MM.1S (cell line): ENCODE results near the gene PIK3CD.

Experiments
- DNase-seq: peaks from one replicate; pipeline ENCODE4 v3.0.0-alpha.2; 2015
- H2AFZ ChIP-seq: fragments of 300-600 bp; sonication (generic); 2 replicates; pipeline ENCODE4 v1.6.0; 2016; ENCODE audit warnings: antibody characterized with exemption, low read length
- H3F3A ChIP-seq: fragments of 300-600 bp; sonication (generic); 2 replicates; pipeline ENCODE4 v1.6.1; 2016; ENCODE audit warnings: mild to moderate bottlenecking, antibody characterized with exemption, low read length, moderate library complexity, mixed read lengths; ENCODE audit not compliant: insufficient read depth
- H3K27ac ChIP-seq: fragments of 300-600 bp; sonication (generic); 2 replicates; pipeline ENCODE4 v1.5.1; 2016; ENCODE audit warnings: mild to moderate bottlenecking, low read length
- H3K27me3 ChIP-seq: fragments of 300-600 bp; sonication (generic); replicated peaks from 2 replicates; pipeline ENCODE4 v1.6.0; 2016; ENCODE audit warnings: low read length; ENCODE audit not compliant: insufficient read depth
- H3K36me3 ChIP-seq: fragments of 300-600 bp; sonication (generic); replicated peaks from 2 replicates; pipeline ENCODE4 v1.6.1; 2016; ENCODE audit warnings: mild to moderate bottlenecking, low read length, mixed read lengths; ENCODE audit not compliant: insufficient read depth
- H3K4me1 ChIP-seq: fragments of 300-600 bp; sonication (generic); 2 replicates; pipeline ENCODE4 v1.6.1; 2016; ENCODE audit warnings: low read length, mixed read lengths
- H3K4me2 ChIP-seq: fragments of 300-600 bp; sonication (generic); 2 replicates; pipeline ENCODE4 v1.6.0; 2016; ENCODE audit warnings: low read depth, low read length
- H3K4me3 ChIP-seq: fragments of 300-600 bp; sonication (generic); 2 replicates; pipeline ENCODE4 v1.5.1; 2016; ENCODE audit warnings: low read length, mixed read lengths
- H3K79me2 ChIP-seq: fragments of 300-600 bp; sonication (generic); 2 replicates; pipeline ENCODE4 v1.6.1; 2016; ENCODE audit warnings: mixed run types, low read length, mixed read lengths
- H3K9ac ChIP-seq: fragments of 300-600 bp; sonication (generic); 2 replicates; pipeline ENCODE4 v1.6.1; 2016; ENCODE audit warnings: low read length, mixed read lengths
- H3K9me2 ChIP-seq: fragments of 300-600 bp; sonication (generic); replicated peaks from 2 replicates; pipeline ENCODE4 v1.6.1; 2016; ENCODE audit warnings: mild to moderate bottlenecking, low read length, mixed read lengths; ENCODE audit not compliant: insufficient read depth
- H3K9me3 ChIP-seq: fragments of 300-600 bp; sonication (generic); replicated peaks from 2 replicates; pipeline ENCODE4 v1.6.1; 2016; ENCODE audit warnings: mild to moderate bottlenecking, low read length, mixed read lengths; ENCODE audit not compliant: insufficient read depth
- H4K20me1 ChIP-seq: fragments of 300-600 bp; sonication (generic); 2 replicates; pipeline ENCODE4 v1.6.1; 2016; ENCODE audit warnings: mild to moderate bottlenecking, low read length, moderate library complexity, mixed read lengths; ENCODE audit not compliant: insufficient read depth
- CTCF ChIP-seq: fragments of 300-600 bp; sonication (generic); IDR thresholded peaks from 2 replicates; pipeline ENCODE4 v1.5.1; 2016; ENCODE audit warnings: antibody characterized with exemption, low read length, mixed read lengths
- EZH2 ChIP-seq: fragments of 300-600 bp; sonication (generic); optimal IDR thresholded peaks from 2 replicates; pipeline ENCODE3; 2017; ENCODE audit warnings: low read depth, mild to moderate bottlenecking, antibody characterized with exemption, low read length, mixed read lengths
- EZH2phosphoT487 ChIP-seq: fragments of 300-600 bp; sonication (generic); IDR thresholded peaks from 2 replicates; pipeline ENCODE4 v1.6.1; 2018; ENCODE audit warnings: antibody characterized with exemption, low read length

The PIK3CD gene

DNA sequence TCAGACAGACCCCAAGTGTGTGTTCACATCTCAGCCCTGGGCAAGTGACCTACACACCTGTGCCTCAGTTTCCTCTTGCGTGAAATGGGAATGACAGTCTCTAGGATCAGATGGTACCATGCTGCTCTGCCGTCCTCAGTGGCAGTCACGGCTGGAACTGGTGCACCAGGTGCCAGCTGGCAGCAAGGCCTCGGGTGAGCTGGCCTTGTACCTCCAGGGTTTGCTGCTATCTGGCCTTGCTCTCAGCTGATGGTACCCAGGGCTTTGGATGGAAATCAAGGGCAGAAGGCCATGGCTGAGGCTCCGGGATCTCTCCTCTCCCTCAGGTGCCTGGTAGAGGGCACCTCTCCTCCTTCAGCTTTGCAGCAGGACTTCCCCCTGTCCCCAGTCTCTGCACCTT lies 41.5 kb upstream of the PIK3CD start:
- Histone ChIP-seq H3K9me2 (no peaks in the 10 kb centered on the region), H3K4me2 (no peak overlapping the region), H3K9me3 (no peaks in the 10 kb centered on the region), H3K4me3 (no peak overlapping the region), H3F3A (no peaks in the 10 kb centered on the region), H3K9ac (no peak overlapping the region), H2AFZ (no peak overlapping the region), H4K20me1 (no peaks in the 10 kb centered on the region), H3K27me3 (no peaks in the 10 kb centered on the region), H3K36me3 (no peaks in the 10 kb centered on the region), H3K4me1 (no peaks in the 10 kb centered on the region), H3K27ac (no peak overlapping the region), H3K79me2 (no peaks in the 10 kb centered on the region)
- TF ChIP-seq EZH2, result no peak
- TF ChIP-seq EZH2phosphoT487, result no peak
- TF ChIP-seq CTCF, result no peak
- DNase-seq, result no peak

DNA sequence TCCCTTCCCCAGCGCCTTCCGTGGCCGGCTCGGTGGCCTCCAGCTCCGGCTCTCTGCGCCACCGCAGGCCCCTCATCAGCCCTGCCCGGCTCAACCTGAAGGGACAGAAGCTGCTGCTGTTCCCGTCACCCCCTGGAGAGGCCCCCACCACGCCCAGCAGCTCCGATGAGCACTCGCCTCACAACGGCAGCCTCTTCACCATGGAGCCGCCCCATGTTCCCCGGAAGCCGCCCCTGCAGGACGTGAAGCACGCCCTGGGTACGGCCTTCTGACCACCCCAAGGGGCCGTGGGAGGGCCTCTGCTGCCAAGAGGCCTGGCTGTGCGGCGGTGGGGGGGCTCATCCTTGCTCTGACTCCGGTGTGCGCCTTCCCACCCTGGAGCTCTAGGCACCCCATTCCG lies 41.0 kb upstream of the PIK3CD start:
- Histone ChIP-seq H3K27ac (no peak overlapping the region), H3K4me1 (no peaks in the 10 kb centered on the region), H3F3A (no peaks in the 10 kb centered on the region), H4K20me1 (no peaks in the 10 kb centered on the region), H3K79me2 (no peaks in the 10 kb centered on the region), H3K4me2 (no peak overlapping the region), H3K9me2 (no peaks in the 10 kb centered on the region), H2AFZ (no peak overlapping the region), H3K9me3 (no peaks in the 10 kb centered on the region), H3K27me3 (no peaks in the 10 kb centered on the region), H3K9ac (no peak overlapping the region), H3K4me3 (no peak overlapping the region), H3K36me3 (no peaks in the 10 kb centered on the region)
- no peak for DNase-seq
- TF ChIP-seq CTCF, result no peak
- no peak for TF ChIP-seq EZH2
- TF ChIP-seq EZH2phosphoT487, result no peak

DNA sequence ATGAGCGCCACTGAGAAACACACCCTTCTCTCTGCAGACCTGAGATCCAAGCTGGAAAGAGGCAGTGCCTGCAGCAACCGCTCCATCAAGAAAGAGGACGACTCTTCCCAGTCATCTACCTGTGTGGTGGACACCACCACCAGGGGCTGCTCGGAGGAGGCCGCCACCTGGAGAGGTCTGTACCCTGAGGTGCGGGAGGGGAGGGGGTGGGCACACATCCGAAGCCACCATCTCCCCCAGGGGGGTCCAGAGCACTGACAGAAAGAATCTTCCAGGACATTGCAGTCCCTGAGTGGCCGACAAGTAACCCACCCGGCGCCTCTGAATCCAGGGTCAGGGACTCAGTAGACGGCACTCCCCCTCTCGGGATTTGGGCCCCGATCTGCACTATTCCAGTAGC lies 39.8 kb upstream of the PIK3CD start:
- Histone ChIP-seq H2AFZ (no peak overlapping the region), H3K27ac (no peak overlapping the region)

More for the DNA sequence above, 39.8 kb upstream of the PIK3CD start:
- no peaks in the 10 kb centered on the region for H3K9me2 ChIP-seq
- H3K79me2 ChIP-seq, result no peaks in the 10 kb centered on the region
- peaks cover 1% of the 10 kb centered on the region; the same call in 1 of the 2 replicates for H3K27me3 ChIP-seq
- H3K9me3 ChIP-seq, result no peaks in the 10 kb centered on the region
- no peak overlapping the region for H3K9ac ChIP-seq
- H3K36me3 ChIP-seq, result no peaks in the 10 kb centered on the region
- H4K20me1 ChIP-seq, result no peaks in the 10 kb centered on the region
- H3K4me2 ChIP-seq, result no peak overlapping the region
- H3F3A ChIP-seq, result no peaks in the 10 kb centered on the region
- no peak for TF ChIP-seq EZH2phosphoT487
- no peak for TF ChIP-seq EZH2
- no peak for TF ChIP-seq CTCF
- no peak overlapping the region for H3K4me3 ChIP-seq
- no peaks in the 10 kb centered on the region for H3K4me1 ChIP-seq
- no peak for DNase-seq
